CD1c-positive myeloid dendritic cell (primary cell): ENCODE results near the gene TIRAP.
"Not testable (repeated sequence)": the region's sequence is repeated elsewhere in the genome, so short reads cannot be mapped to it uniquely, and the experiment has no call there.

ENCODE experiments used
- DNase-seq: peaks from one replicate; pipeline ENCODE4 v3.0.0-alpha.2; 2016; ENCODE audit errors: extremely low spot score

Gene TIRAP

DNA sequence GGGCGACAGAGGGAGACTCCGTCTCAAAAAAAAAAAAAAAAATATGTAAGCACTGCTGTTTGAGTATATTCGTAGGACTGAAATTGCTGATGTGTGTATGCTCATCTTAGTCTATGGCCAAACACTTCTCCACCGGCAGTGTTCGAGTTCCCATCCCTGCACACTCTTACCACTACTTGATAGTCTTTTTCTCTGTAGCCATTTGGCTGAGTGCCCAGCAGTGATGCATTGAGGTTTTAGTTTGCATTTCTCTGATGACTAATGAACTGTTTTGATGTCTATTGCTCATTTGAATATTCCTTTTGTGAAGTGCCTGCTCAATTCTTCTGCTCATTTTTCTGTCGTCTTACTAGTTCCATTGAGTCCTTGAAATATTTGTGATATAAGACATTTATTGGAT is 1.9 kb downstream of the TIRAP start:
- DNase-seq: peak; percentile 90

DNA sequence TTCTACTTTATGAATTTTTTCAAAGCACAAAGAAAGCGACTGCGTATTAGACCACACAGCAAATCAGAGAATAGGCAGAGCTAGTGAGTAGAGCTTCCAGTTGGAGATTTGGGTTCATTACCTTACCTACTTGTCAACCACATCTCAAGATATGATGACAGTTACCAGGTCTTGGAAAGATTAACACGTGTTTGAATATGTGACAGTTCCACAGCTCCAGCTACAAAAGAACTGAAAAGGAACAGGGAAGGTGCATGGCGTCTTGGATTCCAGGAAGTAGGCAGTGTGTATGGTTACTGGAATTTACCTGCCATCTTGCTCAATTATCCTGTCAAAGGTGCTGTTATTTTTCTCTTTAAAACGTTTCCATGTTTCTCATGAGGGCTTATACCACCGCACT is 5.3 kb downstream of the TIRAP start:
- DNase-seq: no peak

DNA sequence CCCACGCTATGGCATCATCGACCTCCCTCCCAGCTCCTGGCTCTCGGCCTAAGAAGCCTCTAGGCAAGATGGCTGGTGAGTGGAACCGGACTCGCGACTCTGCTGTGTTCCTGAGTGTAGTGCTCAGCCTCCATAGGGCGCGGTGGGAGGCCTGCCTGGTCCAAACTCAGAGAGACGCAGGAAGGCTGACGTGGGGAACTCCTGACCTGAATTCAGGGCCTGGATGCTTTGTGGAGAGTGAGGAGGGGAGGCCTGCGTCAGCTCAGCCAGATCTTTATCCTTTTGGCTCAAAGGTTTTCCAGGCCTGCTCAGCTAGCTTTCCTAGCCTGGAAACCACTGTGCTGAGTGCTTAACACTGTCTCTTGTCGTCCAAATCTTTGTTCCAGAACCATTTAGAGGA is 8.0 kb downstream of the TIRAP start:
- DNase-seq: no peak

DNA sequence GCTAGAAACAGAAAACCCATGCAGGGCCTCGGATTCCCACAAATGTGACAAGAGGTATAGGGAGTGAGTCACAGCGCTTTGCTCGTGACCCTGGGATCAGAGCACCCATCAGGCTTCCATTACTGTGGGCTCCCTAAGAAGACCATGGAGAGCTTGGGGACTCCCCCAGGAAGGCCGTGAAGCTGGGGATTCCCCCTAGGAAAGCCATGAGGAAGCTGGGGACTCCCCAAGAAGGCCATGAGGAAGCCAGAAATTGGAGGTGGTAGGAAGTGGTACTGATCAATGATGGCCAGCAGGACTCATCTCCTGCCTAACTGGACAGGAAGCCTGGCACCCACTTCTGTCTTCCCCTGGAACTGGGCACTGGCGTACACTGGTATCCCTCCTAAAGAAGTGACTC is 10.8 kb downstream of the TIRAP start:
- peak; percentile 29 for DNase-seq

DNA sequence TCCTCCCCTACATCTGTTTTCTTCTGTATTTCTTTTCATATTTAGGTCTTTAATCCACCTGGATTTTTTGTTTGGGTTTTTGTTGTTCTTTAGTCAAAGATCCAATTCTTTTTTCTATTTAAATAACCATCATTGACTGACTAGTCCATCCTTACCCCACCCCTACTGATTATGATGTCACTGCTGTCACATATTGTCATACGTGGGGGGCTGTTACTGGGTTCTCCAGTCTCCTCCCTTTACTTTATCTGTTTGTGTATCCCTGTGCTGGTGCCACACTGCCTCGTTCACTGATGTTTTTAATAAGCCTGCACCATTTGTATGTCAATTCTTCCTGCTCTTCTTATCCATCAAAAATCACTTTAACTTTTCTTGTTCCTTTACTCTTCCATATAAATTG is 14.1 kb downstream of the TIRAP start:
- no peak for DNase-seq

DNA sequence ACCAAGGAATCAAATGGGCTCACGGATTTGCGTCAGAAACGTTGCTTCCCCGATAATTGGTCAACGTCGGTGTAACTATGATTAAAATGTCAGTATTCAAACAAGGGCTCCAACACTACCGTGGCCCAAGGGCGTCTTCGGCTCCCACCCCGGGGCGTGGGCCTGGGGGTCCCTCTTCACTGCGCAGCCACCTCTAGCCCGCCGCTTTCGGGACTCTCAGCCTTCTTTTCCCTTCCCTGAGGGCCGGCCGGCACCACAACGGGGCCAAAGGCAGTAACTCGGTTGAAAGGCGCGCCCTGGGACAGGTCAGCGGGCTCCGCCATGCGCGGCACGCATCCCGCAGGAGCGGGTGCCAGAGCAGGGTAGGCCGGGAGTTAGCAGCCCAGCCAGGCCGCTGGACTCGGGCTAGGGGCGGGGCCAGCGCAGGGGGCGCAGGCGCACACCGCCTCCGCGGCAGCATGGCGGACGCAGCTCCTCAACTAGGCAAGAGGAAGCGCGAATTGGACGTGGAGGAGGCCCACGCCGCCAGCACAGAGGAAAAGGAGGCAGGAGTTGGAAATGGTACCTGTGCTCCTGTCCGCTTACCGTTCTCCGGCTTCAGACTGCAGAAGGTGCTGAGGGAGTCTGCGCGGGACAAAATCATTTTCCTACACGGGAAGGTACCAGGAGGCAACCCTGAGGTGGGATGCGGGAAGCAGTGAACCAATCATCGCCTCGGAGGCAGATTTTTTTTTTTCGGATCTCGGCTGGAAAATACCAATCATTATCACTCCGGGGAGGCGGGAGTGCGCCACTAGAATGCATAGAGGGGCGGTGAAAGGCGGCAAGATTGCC is 20.9 kb downstream of the TIRAP start, which contains the start of gene DCPS:
DCPS (plus strand) TSS at position 438 of the 834 bp plus-strand sequence; CDS start at position 459, 21 bp downstream.
- DNase-seq: peak; percentile 95

DNA sequence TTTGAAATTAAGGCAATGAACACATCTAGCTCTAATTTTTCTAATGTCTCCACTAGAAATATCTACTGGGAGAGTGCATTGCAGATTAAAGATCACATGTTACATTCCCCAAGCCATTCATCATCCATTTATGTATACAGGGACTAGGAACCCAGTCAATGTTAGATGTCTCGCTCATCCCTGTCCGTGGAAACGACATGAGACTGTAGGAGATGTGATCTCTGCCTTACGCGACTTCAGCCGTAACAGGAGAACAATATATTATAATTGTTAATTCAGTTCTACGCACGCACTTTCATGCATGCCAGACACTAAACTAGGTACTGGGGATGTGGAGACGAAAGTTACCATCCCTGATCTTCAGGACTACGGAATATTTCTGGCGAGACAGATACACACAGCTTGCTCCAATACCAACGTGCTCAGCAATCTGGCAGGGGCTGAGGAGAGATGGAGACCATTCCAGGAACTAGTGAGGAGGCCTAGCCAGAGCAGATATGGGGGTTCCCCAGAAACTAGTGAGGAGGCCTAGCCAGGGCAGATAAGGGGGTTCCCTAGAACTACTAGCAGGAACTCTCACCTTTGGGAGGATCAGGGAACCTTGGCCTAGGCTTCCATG is 21.7 kb downstream of the TIRAP start:
- DNase-seq: no peak

DNA sequence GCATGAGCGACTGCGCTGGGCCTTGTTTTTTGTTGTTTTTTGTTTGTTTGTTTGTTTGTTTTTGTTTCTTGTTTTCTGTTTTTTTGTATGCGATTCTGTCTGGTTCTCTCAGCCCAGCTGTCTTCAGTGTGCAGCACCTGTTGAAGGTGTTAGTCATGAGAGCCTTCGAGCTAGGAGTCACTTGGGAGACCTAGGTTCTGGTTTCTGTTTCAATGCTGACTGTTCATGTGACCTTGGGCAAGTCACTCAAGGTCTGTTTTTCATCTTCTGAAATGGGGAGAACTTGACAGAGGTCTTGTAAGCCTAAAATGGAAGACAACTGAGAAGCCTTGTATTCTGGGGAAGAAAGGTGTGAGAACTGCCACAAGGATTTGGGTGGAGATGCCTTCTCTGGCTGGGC is 22.8 kb downstream of the TIRAP start:
- no peak for DNase-seq

DNA sequence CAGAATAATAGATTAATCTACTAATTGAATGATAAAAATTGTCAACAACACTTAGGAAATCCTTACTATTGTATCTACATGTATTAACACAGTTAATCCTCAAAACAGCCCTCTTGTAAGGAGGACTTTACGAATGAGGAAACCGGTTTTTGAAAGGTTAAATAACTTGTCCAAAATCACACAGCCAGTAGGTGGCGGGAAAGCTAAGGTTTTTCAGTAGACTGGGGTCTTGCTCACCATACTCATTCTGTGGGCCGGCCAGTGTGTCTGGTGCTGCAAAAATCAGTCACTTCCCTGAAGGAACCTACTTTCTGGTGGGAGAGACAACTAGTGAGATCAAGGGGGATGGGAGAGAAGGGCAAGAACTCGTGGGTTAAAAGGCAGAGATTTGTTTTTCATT is 24.8 kb downstream of the TIRAP start:
- peak; percentile 25 for DNase-seq

DNA sequence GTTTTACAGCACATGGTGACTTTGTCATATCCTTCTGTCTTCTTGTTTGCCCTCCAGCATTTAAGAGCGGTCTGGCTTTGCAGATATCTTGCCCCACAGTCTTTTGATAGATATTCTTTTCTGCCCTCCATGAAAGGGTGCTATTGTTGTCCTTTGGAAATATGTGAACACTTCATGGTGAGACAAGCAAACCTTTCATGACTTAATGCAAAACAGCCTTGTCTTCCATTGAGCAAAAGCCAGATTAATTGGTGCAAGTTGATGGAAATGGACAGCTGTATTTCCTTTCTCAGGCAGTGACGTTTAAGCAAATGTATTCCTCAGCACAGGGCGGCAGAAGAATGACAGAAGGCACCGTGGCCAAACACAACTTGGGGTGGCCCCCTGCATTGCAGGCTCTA is 25.4 kb downstream of the TIRAP start:
- no peak for DNase-seq

DNA sequence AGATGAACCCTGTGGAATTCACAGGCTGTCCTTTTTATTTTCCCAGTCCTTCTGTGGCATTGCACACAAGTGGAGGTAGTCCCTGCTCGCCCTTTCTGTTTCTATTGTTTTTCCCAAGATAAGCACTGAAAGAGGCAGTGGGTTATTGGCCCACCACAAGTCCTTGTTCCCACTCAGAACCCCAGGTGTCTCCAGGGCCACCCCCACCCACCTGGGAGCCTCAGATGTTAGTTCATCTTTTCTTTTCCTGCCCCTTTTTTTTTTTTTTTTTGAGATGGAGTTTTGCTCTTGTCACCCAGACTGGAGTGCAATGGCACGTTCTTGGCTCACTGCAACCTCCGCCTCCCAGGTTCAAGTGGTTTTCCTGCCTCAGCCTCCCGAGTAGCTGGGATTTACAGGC is 25.9 kb downstream of the TIRAP start:
- not testable (repeated sequence) for DNase-seq

DNA sequence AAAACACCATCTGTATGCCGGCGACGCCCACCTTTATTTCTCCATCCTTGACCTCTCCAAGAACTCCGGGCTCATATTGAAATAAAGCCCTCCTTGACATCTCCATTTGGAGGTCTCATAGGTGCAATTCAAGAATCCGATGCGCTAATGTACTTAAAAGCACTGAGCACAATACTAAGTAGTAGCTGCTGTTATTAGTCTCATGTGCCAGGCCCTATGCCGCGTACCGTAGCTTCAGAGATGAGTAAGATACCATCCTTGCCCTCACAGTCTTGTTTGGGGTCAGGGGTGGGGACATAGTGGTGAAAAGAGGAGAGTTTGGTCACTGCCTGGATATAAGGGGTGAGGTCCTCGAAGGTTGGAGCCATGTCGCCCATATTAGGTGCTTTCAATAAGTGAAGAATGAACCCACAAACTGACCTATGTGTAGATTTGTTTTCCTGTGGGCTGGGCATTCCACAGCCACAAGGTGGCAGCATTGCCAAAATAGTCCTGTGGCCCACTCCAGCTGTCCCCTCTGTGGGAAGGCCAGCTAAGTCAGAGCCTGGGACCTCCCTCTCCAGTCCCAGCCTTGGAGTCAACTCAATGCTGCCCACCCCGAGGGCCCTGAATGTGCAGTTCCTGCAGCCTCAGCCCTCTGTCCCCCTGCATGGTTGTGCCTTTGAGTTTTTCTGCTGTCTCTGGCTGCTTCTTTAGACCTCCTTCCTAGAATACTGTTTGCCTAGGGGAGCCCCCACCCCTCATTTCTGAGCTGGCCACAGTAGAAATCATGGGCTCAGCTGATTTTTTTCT is 27.5 kb downstream of the TIRAP start:
- DNase-seq: peak; percentile 73

DNA sequence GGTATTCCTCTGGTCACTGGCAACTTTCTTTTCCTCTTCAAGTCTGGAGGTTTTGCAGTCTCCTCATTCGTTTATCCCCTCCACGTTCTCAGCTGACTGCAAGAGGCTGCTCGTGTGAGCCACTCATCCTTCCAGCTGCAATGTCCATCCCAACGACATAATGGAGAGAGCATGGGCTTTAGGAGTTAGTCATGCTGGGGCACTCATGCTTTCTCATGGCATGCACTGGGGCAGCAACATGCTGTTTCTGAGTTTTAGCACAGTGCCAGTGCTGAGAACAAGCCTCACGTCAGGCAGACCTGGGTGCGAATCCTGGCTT is 28.1 kb downstream of the TIRAP start:
- no peak for DNase-seq

DNA sequence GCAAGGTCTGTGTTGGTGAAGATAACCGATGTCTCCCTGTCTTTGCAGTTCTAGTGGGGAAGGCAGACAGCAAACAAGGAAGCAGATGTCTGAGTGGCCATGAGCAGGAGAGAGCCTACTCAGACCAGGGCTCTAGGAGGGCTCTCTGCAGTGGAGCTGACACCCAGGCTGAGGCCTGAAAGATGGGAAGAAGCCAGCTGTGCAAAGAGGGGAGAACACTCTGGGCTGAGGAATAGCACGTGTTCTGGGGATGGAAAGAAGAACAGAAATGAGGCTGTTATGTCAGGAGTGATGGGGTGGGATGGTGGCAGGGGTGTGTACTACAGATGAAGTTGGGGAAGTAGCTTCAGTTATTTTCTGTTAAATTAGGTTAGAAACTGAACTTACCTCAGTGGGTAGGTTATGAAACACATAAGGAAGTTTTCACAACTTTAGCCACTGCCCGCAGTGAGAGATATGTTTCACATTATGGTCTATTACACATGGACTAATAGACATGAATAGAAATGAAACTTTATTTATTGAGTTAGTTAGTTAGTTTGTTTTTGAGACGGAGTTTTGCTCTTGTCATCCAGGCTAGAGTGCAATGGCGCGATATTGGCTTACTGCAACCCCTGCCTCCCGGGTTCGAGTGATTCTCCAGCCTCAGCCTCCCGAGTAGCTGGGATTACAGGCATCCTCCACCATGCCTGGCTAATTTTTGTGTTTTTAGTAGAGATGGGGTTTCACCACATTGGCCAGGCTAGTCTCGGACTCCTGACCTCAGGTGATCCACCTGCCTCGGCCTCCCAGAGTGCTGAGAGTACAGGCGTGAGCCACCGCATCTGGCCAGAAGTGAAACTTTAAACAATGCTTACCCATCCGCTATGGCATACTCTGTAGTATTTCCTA is 28.8 kb downstream of the TIRAP start:
- peak; percentile 65 for DNase-seq

DNA sequence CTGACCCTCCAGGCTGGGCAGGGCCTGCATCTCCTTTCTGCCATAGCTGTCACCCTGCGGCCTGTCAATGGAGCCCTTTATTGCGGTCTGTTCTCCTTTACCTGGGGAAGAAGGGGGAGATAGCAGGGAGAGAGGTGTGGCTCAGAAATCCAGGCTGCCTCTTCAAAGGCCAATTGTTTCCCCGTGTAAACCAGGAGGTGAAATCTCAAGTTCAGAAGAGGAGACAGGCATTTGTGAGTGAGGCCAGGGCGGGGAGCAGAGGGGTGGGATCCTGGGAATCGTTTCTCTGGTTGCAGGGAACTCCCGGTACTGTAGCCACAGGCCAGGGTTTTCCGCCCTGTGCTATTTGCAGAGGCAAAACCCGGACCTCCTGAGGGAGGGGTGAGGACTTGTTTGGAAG is 30.1 kb downstream of the TIRAP start:
- DNase-seq: no peak

DNA sequence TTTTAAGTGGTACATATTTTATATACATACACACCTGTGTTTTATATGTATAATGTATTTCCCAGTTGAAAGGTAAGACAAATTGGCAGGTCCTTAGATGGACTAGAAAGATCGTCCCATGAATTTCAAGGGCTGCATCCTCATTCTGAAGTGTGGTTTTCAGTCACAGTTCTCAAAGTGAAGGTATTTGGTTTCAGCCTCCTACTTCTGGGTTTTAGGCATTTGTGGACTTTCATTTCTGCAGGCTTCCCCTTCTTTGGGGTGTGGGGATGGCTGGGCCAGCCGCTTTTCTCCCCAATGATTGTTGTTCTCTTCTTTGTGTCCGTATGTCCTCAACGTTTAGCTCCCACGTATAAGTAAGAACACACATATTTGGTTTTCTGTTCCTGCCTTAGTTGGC is 30.9 kb downstream of the TIRAP start:
- peak; percentile 40 for DNase-seq

DNA sequence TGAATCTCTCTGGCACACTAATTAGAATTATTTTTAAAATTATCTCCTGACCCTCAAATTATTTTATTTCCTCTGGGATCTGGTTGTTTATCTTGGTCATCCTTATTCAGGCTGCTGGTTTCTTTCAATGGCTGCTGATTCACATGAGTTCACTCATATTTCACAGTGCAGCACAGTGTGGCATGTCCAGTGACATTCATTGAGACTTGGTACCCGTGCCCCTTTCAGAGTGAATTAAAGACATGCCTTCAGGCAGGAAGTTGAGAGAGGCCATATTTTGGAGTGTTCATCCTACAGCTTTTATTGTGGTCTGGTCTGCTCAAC is 34.5 kb downstream of the TIRAP start:
- no peak for DNase-seq

DNA sequence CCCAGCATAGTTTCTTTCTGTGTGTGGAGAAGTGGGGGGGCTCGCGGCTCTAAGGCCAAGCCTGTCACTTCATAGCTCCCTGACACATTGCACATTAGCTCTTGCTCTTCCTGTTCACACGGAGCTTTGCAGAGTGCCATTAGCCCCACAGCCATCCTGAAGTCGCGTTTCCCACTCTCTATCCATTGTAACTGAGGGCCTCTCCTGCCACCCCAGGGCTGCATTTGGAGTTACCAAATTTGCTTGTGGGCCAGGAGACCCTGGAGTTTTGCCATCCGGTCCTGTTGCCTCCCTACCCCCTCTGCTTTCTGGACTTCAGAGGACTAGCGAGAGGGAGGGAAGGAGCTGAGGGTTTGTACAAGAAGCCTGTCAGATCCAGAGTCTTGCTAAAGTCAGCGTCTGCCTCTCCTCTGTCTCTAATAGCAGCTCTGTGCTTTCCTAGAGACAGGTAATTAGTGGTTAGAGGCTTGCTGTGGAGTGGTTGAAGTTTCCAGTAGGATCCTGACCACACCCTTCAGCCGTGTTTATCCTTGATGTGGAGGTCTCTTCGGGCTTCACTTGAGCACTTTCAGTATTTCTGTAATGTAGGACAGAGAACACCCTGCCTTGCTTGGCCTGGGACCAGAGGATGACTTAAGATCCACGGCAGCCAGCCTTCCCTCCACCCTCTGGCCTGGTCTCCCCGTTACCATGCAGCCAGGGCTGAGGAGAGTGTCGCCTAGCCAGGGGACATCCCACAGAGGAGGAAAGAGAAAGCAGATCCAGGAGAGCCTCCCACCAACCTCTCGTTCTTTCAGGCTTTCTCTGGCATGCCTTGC is 35.1 kb downstream of the TIRAP start:
- no peak for DNase-seq

DNA sequence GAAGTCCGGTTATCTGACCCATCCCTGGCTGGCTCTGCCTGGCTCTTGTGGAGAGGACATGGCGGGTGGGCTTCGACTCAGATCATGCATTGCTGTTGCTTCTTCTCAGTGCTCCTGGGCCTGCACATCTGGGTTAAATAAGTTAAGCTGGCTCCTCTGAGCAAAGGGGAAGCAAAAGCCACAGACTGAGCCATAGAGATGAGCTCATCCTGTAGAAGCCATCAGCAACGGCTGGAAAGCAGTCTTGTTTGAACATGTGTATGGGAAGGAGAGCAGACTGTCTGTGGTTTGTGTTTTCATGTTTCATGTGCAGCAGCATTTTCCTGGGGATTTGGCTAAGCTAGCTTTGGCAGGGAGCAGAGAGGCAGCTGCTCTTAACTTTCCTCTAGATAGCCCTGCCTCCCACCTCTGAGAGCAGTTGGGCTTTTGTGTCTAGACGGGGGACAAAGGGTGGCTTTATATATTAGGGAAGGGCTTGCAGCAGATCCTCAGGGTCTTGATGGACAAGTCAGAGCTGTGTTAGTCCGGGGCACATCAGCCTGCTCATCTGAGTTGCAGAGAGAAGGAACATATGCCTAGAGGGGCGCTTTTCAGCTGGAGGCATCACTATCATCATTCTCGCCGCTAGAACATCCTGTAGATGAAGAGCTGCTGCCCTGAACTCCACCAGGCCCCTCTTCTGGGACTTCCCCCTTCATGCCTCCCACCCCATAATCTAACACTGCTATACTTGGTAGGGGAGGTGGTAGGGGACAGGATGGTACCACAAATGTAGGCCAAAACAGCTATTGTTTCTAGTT is 35.9 kb downstream of the TIRAP start:
- DNase-seq: peak; percentile 75

DNA sequence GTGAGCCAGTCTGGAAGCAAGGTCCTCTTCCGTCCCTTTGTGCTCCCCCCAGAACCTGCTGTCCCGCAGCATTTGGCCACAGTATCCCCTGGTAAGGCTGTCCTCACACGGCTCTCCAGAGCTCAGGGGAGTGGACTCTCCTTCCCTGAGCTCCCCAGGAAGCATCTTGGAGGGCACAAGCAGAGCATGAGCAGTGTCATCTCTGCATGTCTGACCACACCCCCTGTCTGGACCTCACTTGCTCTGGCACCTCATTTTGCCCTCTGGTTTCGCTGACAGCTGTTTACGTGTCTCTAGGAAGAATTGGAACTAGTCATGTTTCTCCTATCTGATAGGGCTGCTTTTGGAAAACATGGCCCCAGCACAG is 36.5 kb downstream of the TIRAP start:
- DNase-seq: no peak
